ENCODE results near the gene GNAZ.

GRCh38 chr22:23033116-23033905 is 37.0 kb upstream of the GNAZ start:
- TF ChIP-seq TAF1 (IDR thresholded peaks at IDR 0.05; ENCODE audit: low read depth, low read length) (no peak), POLR2A (IDR thresholded peaks at IDR 0.05; ENCODE audit: low read depth, low read length) (no peak), POLR2AphosphoS5 (IDR thresholded peaks at IDR 0.05; ENCODE audit: low read depth, low read length) (no peak)

Measured in GM12891 (cell line).